ENCODE measurements around the gene OPN1MW3. TPM values are rescaled to one million over a fixed set of nuclear protein-coding genes. Genes with fewer than 3 reads are reported as not detected.

The OPN1MW3 gene
- total RNA-seq, 1 donor from 2014 or later: not detected

GRCh38 chrX:154305541-154306205, 48.3 kb downstream of the OPN1MW3 start:
- Mint-ChIP-seq H3K36me3 (ENCODE audit: low read depth) (peaks cover 2% of the 10 kb centered on the region), H3K27ac (ENCODE audit: unreplicated experiment) (no peak overlapping the region), H3K4me1 (ENCODE audit: low read depth) (no peaks in the 10 kb centered on the region), H3K4me3 (ENCODE audit: unreplicated experiment) (no peak overlapping the region), H3K9me3 (ENCODE audit: low read depth) (peaks cover 8% of the 10 kb centered on the region), H3K27me3 (ENCODE audit: low read depth) (peaks cover 2% of the 10 kb centered on the region)
- DNase-seq (ENCODE audit: low spot score): peak; percentile 54
- TF ChIP-seq CTCF (IDR thresholded peaks at IDR 0.05): no peak

- no peak for TF ChIP-seq CTCF (IDR thresholded peaks at IDR 0.05)
- no peak overlapping the region for H3K27ac Mint-ChIP-seq (ENCODE audit: unreplicated experiment)
- no peak for DNase-seq (ENCODE audit: low spot score)
- H3K4me3 Mint-ChIP-seq (ENCODE audit: unreplicated experiment): no peak overlapping the region
- peaks cover 8% of the 10 kb centered on the region for H3K9me3 Mint-ChIP-seq (ENCODE audit: low read depth)
- peaks cover 2% of the 10 kb centered on the region for H3K36me3 Mint-ChIP-seq (ENCODE audit: low read depth)
- H3K27me3 Mint-ChIP-seq (ENCODE audit: low read depth): peaks cover 2% of the 10 kb centered on the region
- no peaks in the 10 kb centered on the region for H3K4me1 Mint-ChIP-seq (ENCODE audit: low read depth)
These were observed 49.8 kb downstream of the OPN1MW3 start for GRCh38 chrX:154307202-154307601.

- peak; percentile 37 for DNase-seq (ENCODE audit: low spot score)
- Mint-ChIP-seq H3K4me1 (ENCODE audit: low read depth) (no peaks in the 10 kb centered on the region), H3K27ac (ENCODE audit: unreplicated experiment) (no peak overlapping the region), H3K27me3 (ENCODE audit: low read depth) (peaks cover 2% of the 10 kb centered on the region), H3K9me3 (ENCODE audit: low read depth) (peaks cover 8% of the 10 kb centered on the region), H3K4me3 (ENCODE audit: unreplicated experiment) (no peak overlapping the region), H3K36me3 (ENCODE audit: low read depth) (peaks cover 2% of the 10 kb centered on the region)
- TF ChIP-seq CTCF (IDR thresholded peaks at IDR 0.05): peak; percentile 78
These were observed 50.9 kb downstream of the OPN1MW3 start for GRCh38 chrX:154308108-154308946.

GRCh38 chrX:154309041-154309775, 51.8 kb downstream of the OPN1MW3 start:
- no peaks in the 10 kb centered on the region for H3K27me3 Mint-ChIP-seq (ENCODE audit: low read depth)
- H3K4me1 Mint-ChIP-seq (ENCODE audit: low read depth): no peaks in the 10 kb centered on the region
- no peak overlapping the region for H3K27ac Mint-ChIP-seq (ENCODE audit: unreplicated experiment)
- TF ChIP-seq CTCF (IDR thresholded peaks at IDR 0.05): no peak
- H3K36me3 Mint-ChIP-seq (ENCODE audit: low read depth): peaks cover 2% of the 10 kb centered on the region
- peaks cover 8% of the 10 kb centered on the region for H3K9me3 Mint-ChIP-seq (ENCODE audit: low read depth)
- DNase-seq (ENCODE audit: low spot score): peak; percentile 68
- no peak overlapping the region for H3K4me3 Mint-ChIP-seq (ENCODE audit: unreplicated experiment)
